ENCODE data around the gene E2F4. TPM values are rescaled to one million over a fixed set of nuclear protein-coding genes. Genes with fewer than 3 reads are reported as not detected.
A peak's percentile ranks its signal among the peaks of the same experiment; 100 is the strongest.

E2F4 gene
- total and polyA plus RNA-seq, 9 of the 15 experiments (the other 6 are each of a cell fraction or from before 2014, with no cell fraction given) = 9.7 to 139 (median 106) TPM

- TF ChIP-seq HINFP (tag; conservative IDR thresholded peaks at IDR 0.05; ENCODE audit: low read depth) = no peak
- peak; percentile 61 for TF ChIP-seq FUS (optimal IDR thresholded peaks at IDR 0.05; ENCODE audit: low read depth, low read length)
- TF ChIP-seq ZNF318 (IDR thresholded peaks at IDR 0.05; ENCODE audit: borderline replicate concordance in 1 of 2, low read depth in 1 of 2) = no peak
- TF ChIP-seq NONO (IDR thresholded peaks at IDR 0.05; ENCODE audit: low read depth in 2 of 2, low read length in 1 of 2) = peak in 1 of 2 experiments; percentile 51; a peak in 1 of 4 replicates
- no peak for TF ChIP-seq GTF2B (IDR thresholded peaks at IDR 0.05; ENCODE audit: extremely low read depth, insufficient read length)
- TF ChIP-seq ZNF584 (CRISPR knock-in tag; IDR thresholded peaks at IDR 0.05; ENCODE audit: low read depth) = no peak
Measured at GRCh38 chr16:67183627-67184452, 8.1 kb upstream of the E2F4 start, which contains the start of gene MATCAP1 (continued).
